Astrocyte of the cerebellum (primary cell): Measurements from ENCODE around the gene RAPGEF2.
A peak's percentile ranks its signal among the peaks of the same experiment; 100 is the strongest.

Experiments used
- DNase-seq: peaks from one replicate; pipeline ENCODE4 v3.0.0-alpha.2; 2011; ENCODE audit warnings: low read depth
- H3K4me3 ChIP-seq: 2 replicates; pipeline ENCODE4 v1.5.1; 2011; ENCODE audit warnings: mild to moderate bottlenecking, low read depth, low read length, moderate library complexity
- CTCF ChIP-seq: IDR thresholded peaks from 2 replicates; pipeline ENCODE4 v1.5.1; 2012; ENCODE audit warnings: low read length, low read depth, moderate library complexity, mild to moderate bottlenecking; ENCODE audit errors: missing control alignments
- in situ Hi-C: cut with HindIII; loops from 2 replicates; pipeline ENCODE4 v1.10.0; 2017; ENCODE audit warnings: low sequenced_read_pairs

RAPGEF2 gene

GRCh38 chr4:159190651-159191050, 87.8 kb downstream of the RAPGEF2 start:
- H3K4me3 ChIP-seq, result no peak overlapping the region
- no peak for TF ChIP-seq CTCF
- in situ Hi-C loops, result loop anchor here (25.0 kb wide), 2 partner anchors 328 to 478 kb away; partner anchors contain the start of gene PPID
- DNase-seq, result no peak

GRCh38 chr4:159191989-159192388, 89.1 kb downstream of the RAPGEF2 start:
- in situ Hi-C loops, result loop anchor here (25.0 kb wide), 2 partner anchors 330 to 480 kb away; partner anchors contain the start of gene PPID
- H3K4me3 ChIP-seq, result no peak overlapping the region
- TF ChIP-seq CTCF, result peak; percentile 42
- DNase-seq, result peak; percentile 24

- in situ Hi-C loops, result loop anchor here (25.0 kb wide), 2 partner anchors 331 to 481 kb away; partner anchors contain the start of gene PPID
- TF ChIP-seq CTCF, result no peak
- H3K4me3 ChIP-seq, result no peak overlapping the region
- no peak for DNase-seq
Measured at GRCh38 chr4:159193046-159193620, 90.3 kb downstream of the RAPGEF2 start.

- H3K4me3 ChIP-seq, result no peak overlapping the region
- no peak for DNase-seq
- in situ Hi-C loops, result loop anchor here (25.0 kb wide), 2 partner anchors 333 to 483 kb away; partner anchors contain the start of gene PPID
- no peak for TF ChIP-seq CTCF
Measured at GRCh38 chr4:159195361-159195769, 92.5 kb downstream of the RAPGEF2 start.

- DNase-seq, result no peak
- in situ Hi-C loops, result loop anchor here (25.0 kb wide), 2 partner anchors 335 to 485 kb away; partner anchors contain the start of gene PPID
- H3K4me3 ChIP-seq, result no peak overlapping the region
- TF ChIP-seq CTCF, result no peak
Measured at GRCh38 chr4:159197260-159197884, 94.5 kb downstream of the RAPGEF2 start.

GRCh38 chr4:159197885-159198269, 95.0 kb downstream of the RAPGEF2 start:
- H3K4me3 ChIP-seq, result no peak overlapping the region
- in situ Hi-C loops, result loop anchor here (25.0 kb wide), 2 partner anchors 336 to 486 kb away; partner anchors contain the start of gene PPID
- TF ChIP-seq CTCF, result no peak
- no peak for DNase-seq
